HUES48 (cell line): ENCODE measurements around the gene ADGRV1.
"Not testable (repeated sequence)": the region's sequence is repeated elsewhere in the genome, so short reads cannot be mapped to it uniquely, and the experiment has no call there.

Experiments used
- H3K27ac ChIP-seq: one replicate; pipeline ENCODE4 v1.7.0; 2013; ENCODE audit warnings: low read depth, low read length, inconsistent platforms
- H3K27me3 ChIP-seq: 2 replicates; pipeline ENCODE4 v1.6.1; 2013; ENCODE audit warnings: mild to moderate bottlenecking, low read length; ENCODE audit not compliant: control insufficient read depth, insufficient read depth
- H3K36me3 ChIP-seq: 2 replicates; pipeline ENCODE4 v1.6.1; 2013; ENCODE audit warnings: low read length; ENCODE audit not compliant: control insufficient read depth, insufficient read depth
- H3K4me1 ChIP-seq: 2 replicates; pipeline ENCODE4 v1.6.1; 2013; ENCODE audit warnings: mild to moderate bottlenecking, low read length; ENCODE audit not compliant: control insufficient read depth, insufficient read depth
- H3K4me3 ChIP-seq: 2 replicates; pipeline ENCODE4 v1.5.1; 2013; ENCODE audit warnings: mild to moderate bottlenecking, low read depth, low read length
- H3K9ac ChIP-seq: 2 replicates; pipeline ENCODE4 v1.6.1; 2013; ENCODE audit warnings: mild to moderate bottlenecking, low read depth, low read length, moderate library complexity
- H3K9me3 ChIP-seq: 2 replicates; pipeline ENCODE4 v1.6.1; 2013; ENCODE audit warnings: low read length; ENCODE audit not compliant: control insufficient read depth, insufficient read depth

The ADGRV1 gene

GRCh38 chr5:90593083-90593482 is 34.5 kb downstream of the ADGRV1 start:
- not testable (repeated sequence) for H3K27ac ChIP-seq, H3K9ac ChIP-seq, H3K4me3 ChIP-seq, H3K36me3 ChIP-seq, H3K4me1 ChIP-seq, H3K27me3 ChIP-seq
- H3K9me3 ChIP-seq, result peaks cover 12% of the 10 kb centered on the region

- not testable (repeated sequence) for H3K9ac ChIP-seq, H3K4me3 ChIP-seq, H3K27ac ChIP-seq, H3K4me1 ChIP-seq, H3K27me3 ChIP-seq, H3K36me3 ChIP-seq
- peaks cover 12% of the 10 kb centered on the region for H3K9me3 ChIP-seq
These were observed 37.2 kb downstream of the ADGRV1 start for GRCh38 chr5:90595766-90596165.

GRCh38 chr5:90598293-90598692 is 39.7 kb downstream of the ADGRV1 start:
- H3K27me3 ChIP-seq, result no peaks in the 10 kb centered on the region
- no peak overlapping the region for H3K4me3 ChIP-seq
- H3K9me3 ChIP-seq, result peaks cover 6% of the 10 kb centered on the region
- H3K36me3 ChIP-seq, result no peaks in the 10 kb centered on the region; the same call in 1 of the 2 replicates
- no peak overlapping the region for H3K27ac ChIP-seq
- H3K4me1 ChIP-seq, result no peaks in the 10 kb centered on the region
- H3K9ac ChIP-seq, result no peak overlapping the region

- H3K36me3 ChIP-seq, H3K4me1 ChIP-seq, H3K27me3 ChIP-seq, H3K4me3 ChIP-seq, H3K9ac ChIP-seq, H3K27ac ChIP-seq, H3K9me3 ChIP-seq: not testable (repeated sequence)
These were observed 41.7 kb downstream of the ADGRV1 start for GRCh38 chr5:90600307-90600706.

- Histone ChIP-seq H3K4me1 (peaks cover 3% of the 10 kb centered on the region; the same call in 1 of the 2 replicates), H3K27me3 (no peaks in the 10 kb centered on the region), H3K4me3 (no peak overlapping the region), H3K36me3 (no peaks in the 10 kb centered on the region; the same call in 1 of the 2 replicates), H3K9me3 (no peaks in the 10 kb centered on the region), H3K27ac (no peak overlapping the region), H3K9ac (no peak overlapping the region)
These were observed 42.9 kb downstream of the ADGRV1 start for GRCh38 chr5:90601468-90601867.

- Histone ChIP-seq H3K9me3 (no peaks in the 10 kb centered on the region), H3K36me3 (no peaks in the 10 kb centered on the region), H3K27me3 (no peaks in the 10 kb centered on the region), H3K9ac (no peak overlapping the region), H3K4me1 (peaks cover 4% of the 10 kb centered on the region; the same call in 1 of the 2 replicates), H3K27ac (no peak overlapping the region), H3K4me3 (no peak overlapping the region)
These were observed 44.1 kb downstream of the ADGRV1 start for GRCh38 chr5:90602681-90603080.

- no peaks in the 10 kb centered on the region for H3K9me3 ChIP-seq
These were observed 47.9 kb downstream of the ADGRV1 start for GRCh38 chr5:90606539-90606938.

GRCh38 chr5:90612919-90613318 is 54.3 kb downstream of the ADGRV1 start:
- Histone ChIP-seq H3K27ac (peak overlapping the region; percentile 9), H3K27me3 (no peaks in the 10 kb centered on the region), H3K9me3 (no peaks in the 10 kb centered on the region), H3K4me3 (no peak overlapping the region), H3K4me1 (peaks cover 26% of the 10 kb centered on the region; the same call in 1 of the 2 replicates), H3K9ac (no peak overlapping the region), H3K36me3 (peaks cover 20% of the 10 kb centered on the region)

More at GRCh38 chr5:90606539-90606938, 47.9 kb downstream of the ADGRV1 start:
- H3K27ac ChIP-seq, result no peak overlapping the region
- H3K27me3 ChIP-seq, result no peaks in the 10 kb centered on the region
- H3K36me3 ChIP-seq, result no peaks in the 10 kb centered on the region
- peaks cover 7% of the 10 kb centered on the region for H3K4me1 ChIP-seq
- no peak overlapping the region for H3K4me3 ChIP-seq
- H3K9ac ChIP-seq, result no peak overlapping the region

- no peaks in the 10 kb centered on the region for H3K9me3 ChIP-seq
- H3K27ac ChIP-seq, result peak overlapping the region; percentile 59
- H3K9ac ChIP-seq, result no peak overlapping the region
- H3K4me3 ChIP-seq, result no peak overlapping the region
- peaks cover 26% of the 10 kb centered on the region for H3K36me3 ChIP-seq
- H3K4me1 ChIP-seq, result peaks cover 26% of the 10 kb centered on the region; the same call in 1 of the 2 replicates
- no peaks in the 10 kb centered on the region for H3K27me3 ChIP-seq
These were observed 54.9 kb downstream of the ADGRV1 start for GRCh38 chr5:90613459-90613858.

GRCh38 chr5:90613918-90614504 is 55.4 kb downstream of the ADGRV1 start:
- H3K36me3 ChIP-seq, result peaks cover 31% of the 10 kb centered on the region
- H3K4me3 ChIP-seq, result no peak overlapping the region
- peaks cover 26% of the 10 kb centered on the region; the same call in 1 of the 2 replicates for H3K4me1 ChIP-seq
- H3K27ac ChIP-seq, result peak overlapping the region; percentile 59
- no peaks in the 10 kb centered on the region for H3K9me3 ChIP-seq
- no peak overlapping the region for H3K9ac ChIP-seq
- H3K27me3 ChIP-seq, result no peaks in the 10 kb centered on the region

- Histone ChIP-seq H3K4me3 (no peak overlapping the region), H3K9me3 (no peaks in the 10 kb centered on the region), H3K27me3 (no peaks in the 10 kb centered on the region), H3K9ac (no peak overlapping the region), H3K4me1 (peaks cover 26% of the 10 kb centered on the region; the same call in 1 of the 2 replicates), H3K27ac (no peak overlapping the region), H3K36me3 (peaks cover 34% of the 10 kb centered on the region)
These were observed 56.8 kb downstream of the ADGRV1 start for GRCh38 chr5:90615355-90615754.
